Astrocyte of the spinal cord (primary cell): ENCODE measurements around the gene KRTAP10-12.

Experiments used
- DNase-seq: peaks from one replicate; pipeline ENCODE4 v3.0.0; 2011; ENCODE audit warnings: low read depth, low spot score
- H3K4me3 ChIP-seq: 2 replicates; pipeline ENCODE4 v1.5.1; 2011; ENCODE audit warnings: low read depth, mild to moderate bottlenecking, low read length, moderate library complexity
- in situ Hi-C: cut with HindIII; loops from 2 replicates; pipeline ENCODE4 v1.10.0; 2017; ENCODE audit warnings: low sequenced_read_pairs
- TF ChIP-seq, protein P1 (sequence below): IDR thresholded peaks from 2 replicates; pipeline ENCODE4 v1.5.1; 2012; ENCODE audit warnings: low read depth, mild to moderate bottlenecking, low read length, inconsistent platforms

The KRTAP10-12 gene

DNA sequence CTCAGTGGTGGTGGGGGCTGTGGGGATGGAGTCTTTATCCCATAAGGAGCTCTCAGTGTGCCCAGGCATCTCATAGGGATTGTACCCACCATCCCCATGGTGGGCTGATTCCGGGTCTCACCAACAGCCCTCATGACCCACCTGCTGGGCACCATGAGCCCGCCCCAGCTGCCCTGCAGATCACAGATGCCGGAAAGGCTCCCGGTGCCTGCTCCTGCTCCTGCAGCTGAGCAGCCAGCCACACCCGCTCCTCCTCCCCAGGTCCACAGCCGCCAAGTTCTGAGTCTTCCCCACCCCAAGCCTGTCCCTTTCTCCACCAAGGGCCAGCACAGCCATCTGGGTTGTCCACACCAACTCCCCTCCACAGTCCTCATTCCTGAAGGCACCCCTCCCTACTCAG is 29.9 kb downstream of the KRTAP10-12 start:
- in situ Hi-C loops: no loop called here
- TF ChIP-seq, protein P1, sequence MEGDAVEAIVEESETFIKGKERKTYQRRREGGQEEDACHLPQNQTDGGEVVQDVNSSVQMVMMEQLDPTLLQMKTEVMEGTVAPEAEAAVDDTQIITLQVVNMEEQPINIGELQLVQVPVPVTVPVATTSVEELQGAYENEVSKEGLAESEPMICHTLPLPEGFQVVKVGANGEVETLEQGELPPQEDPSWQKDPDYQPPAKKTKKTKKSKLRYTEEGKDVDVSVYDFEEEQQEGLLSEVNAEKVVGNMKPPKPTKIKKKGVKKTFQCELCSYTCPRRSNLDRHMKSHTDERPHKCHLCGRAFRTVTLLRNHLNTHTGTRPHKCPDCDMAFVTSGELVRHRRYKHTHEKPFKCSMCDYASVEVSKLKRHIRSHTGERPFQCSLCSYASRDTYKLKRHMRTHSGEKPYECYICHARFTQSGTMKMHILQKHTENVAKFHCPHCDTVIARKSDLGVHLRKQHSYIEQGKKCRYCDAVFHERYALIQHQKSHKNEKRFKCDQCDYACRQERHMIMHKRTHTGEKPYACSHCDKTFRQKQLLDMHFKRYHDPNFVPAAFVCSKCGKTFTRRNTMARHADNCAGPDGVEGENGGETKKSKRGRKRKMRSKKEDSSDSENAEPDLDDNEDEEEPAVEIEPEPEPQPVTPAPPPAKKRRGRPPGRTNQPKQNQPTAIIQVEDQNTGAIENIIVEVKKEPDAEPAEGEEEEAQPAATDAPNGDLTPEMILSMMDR: no peak
- no peak overlapping the region for H3K4me3 ChIP-seq
- no peak for DNase-seq

DNA sequence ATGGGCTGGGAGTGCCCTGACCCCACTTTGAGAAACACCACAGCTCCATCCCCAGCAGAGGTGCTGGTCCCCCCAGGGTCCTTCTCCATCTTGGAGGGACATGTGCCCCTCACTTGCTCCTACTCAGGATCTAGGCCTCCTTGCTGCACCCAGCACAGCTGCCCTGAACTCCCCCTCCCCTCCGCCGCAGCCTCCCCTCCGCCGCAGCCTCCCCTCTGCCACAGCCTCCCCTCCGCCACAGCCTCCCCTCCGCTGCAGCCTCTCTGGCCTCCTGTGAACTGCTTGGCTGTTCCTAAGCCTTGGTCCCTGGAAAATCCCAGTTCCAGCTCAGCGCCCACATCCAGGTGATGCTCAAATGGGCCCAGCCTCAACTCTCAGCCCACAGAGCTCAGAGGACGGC is 30.3 kb downstream of the KRTAP10-12 start:
- no peak overlapping the region for H3K4me3 ChIP-seq
- in situ Hi-C loops: no loop called here
- DNase-seq: no peak
- TF ChIP-seq, protein P1: no peak

DNA sequence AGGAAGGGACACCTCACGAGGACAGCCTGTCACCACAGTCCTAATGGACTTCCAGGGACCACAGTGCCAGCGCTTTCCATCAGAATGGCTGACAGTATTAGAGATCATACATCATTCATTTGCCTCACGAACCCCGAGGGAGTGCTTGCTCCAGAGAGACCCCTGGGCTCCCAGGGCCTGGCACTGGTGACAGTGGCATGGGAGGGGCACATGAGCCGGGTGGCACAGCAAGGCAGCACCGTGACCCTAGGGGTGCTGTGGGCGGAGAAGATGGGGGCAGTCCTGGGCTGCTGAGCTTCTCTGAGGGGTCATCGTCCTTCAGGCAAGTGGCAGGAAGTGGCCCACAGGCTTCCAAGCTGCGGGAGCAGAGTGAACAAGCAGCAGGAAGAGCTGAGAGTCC is 30.8 kb downstream of the KRTAP10-12 start:
- DNase-seq: no peak
- TF ChIP-seq, protein P1: no peak
- H3K4me3 ChIP-seq: no peak overlapping the region
- in situ Hi-C loops: no loop called here

DNA sequence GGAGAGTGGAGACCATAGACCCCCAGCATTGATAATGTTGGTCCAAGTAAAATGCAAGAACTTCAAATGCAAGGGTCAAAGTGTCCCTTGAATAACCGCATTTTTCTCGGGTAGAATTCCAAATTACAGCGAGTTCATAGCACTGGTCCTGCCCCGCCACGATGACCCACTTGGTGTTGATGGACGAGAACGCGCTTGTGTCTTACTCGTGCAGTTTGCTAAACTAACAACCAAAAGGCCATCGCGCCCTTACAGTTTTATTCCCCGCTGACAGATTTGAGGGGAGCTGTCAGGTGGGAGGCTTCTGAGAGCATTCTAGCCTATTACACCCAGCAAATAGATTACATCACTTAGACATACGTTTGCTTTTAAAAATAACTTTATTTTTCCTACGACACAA is 31.7 kb downstream of the KRTAP10-12 start:
- DNase-seq: no peak
- TF ChIP-seq, protein P1: no peak
- in situ Hi-C loops: no loop called here
- H3K4me3 ChIP-seq: no peak overlapping the region

DNA sequence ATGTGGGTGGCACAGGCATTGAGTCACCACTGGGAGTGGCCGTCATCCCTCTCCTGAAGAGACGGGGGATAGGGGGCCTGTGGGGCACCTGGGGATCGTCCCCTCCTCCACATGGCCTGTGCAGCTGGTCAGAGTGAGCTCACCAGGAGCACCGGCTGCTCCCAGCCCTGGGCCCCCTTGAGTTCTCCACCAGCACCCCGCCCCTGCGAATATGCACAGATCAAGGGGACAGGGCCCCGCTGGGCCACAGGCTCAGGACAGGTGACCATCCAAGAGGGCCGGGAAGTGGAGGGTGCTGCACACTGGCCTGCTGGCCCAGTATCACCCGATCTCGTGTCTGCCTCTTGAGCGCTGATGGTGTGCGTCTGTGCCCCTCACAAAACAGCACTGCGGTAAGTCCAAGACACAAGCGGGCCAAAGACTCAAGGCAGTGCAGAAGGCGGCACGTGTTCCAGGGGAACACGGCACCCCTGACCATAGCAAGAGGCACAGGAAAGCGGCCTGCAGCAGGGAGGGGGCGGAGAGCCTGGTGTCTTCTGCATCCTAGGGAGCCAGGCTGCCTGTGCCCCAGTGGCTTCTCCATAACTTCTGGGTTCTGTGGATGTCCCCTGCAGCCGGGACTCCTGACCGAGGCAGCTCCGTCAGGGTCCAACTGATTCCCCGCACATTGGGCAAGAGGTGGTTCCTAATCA is 32.5 kb downstream of the KRTAP10-12 start:
- no peak overlapping the region for H3K4me3 ChIP-seq
- TF ChIP-seq, protein P1: no peak
- in situ Hi-C loops: no loop called here

DNA sequence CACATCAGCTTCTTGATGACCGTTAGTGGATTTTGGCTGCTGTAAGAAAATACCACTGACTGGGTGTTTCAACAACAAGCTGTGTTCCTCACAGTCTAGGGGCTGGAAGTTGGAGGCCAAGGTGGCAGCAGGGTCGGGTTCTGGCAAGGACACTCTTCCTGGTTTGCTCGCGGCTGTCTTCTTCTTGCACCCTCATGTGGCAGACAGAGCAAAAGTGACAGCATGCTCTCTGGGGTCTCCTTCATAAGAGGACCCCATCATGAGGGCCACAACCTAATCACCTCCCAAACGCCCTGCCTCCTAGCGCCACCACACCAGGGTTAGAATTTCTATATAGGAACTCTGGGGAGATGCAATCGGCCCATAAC is 33.0 kb downstream of the KRTAP10-12 start:
- no peak for DNase-seq
- TF ChIP-seq, protein P1: no peak
- no peak overlapping the region for H3K4me3 ChIP-seq
- in situ Hi-C loops: no loop called here

More for the DNA sequence above, 32.5 kb downstream of the KRTAP10-12 start:
- no peak for DNase-seq
